Duodenal mucosa (tissue), 2 donors: ENCODE measurements around the gene NET1.
"Not testable (repeated sequence)": the region's sequence is repeated elsewhere in the genome, so short reads cannot be mapped to it uniquely, and the experiment has no call there.

Source experiments
- H3K27ac ChIP-seq: one replicate; pipeline ENCODE4 v1.7.0; 2013; ENCODE audit warnings: low read depth, low read length
- H3K27me3 ChIP-seq, 2 donors: one replicate each; pipeline ENCODE4 v1.7.0; 2013; ENCODE audit warnings: low read length in 2 of 2, control low read depth in 1 of 2; ENCODE audit not compliant: insufficient read depth in 2 of 2, control insufficient read depth in 1 of 2
- H3K36me3 ChIP-seq, 2 donors: one replicate each; pipeline ENCODE4 v1.7.0; 2013; ENCODE audit warnings: low read length in 2 of 2, control low read depth in 1 of 2; ENCODE audit not compliant: insufficient read depth in 2 of 2, control insufficient read depth in 1 of 2
- H3K4me1 ChIP-seq, 2 donors: one replicate each; pipeline ENCODE4 v1.7.0; 2013; ENCODE audit warnings: low read length in 2 of 2, control low read depth in 1 of 2; ENCODE audit not compliant: insufficient read depth in 2 of 2, control insufficient read depth in 1 of 2
- H3K4me3 ChIP-seq, 2 donors: one replicate each; pipeline ENCODE4 v1.7.0; 2013; ENCODE audit warnings: low read length in 2 of 2, low read depth in 1 of 2
- H3K9ac ChIP-seq, 2 donors: one replicate each; pipeline ENCODE4 v1.7.0; 2013; ENCODE audit warnings: low read length in 2 of 2, low read depth in 1 of 2
- H3K9me3 ChIP-seq, 2 donors: one replicate each; pipeline ENCODE4 v1.7.0; 2013; ENCODE audit warnings: low read length in 2 of 2, control low read depth in 1 of 2; ENCODE audit not compliant: control insufficient read depth in 1 of 2

Gene NET1

GRCh38 chr10:5376450-5376849 is 35.9 kb upstream of the NET1 start:
- H3K27ac ChIP-seq, result no peak overlapping the region
- peaks cover 0 to under 1% of the 10 kb centered on the region in 2 donors for H3K27me3 ChIP-seq

GRCh38 chr10:5379202-5379601 is 33.2 kb upstream of the NET1 start:
- H3K4me1 ChIP-seq, H3K9ac ChIP-seq, H3K27me3 ChIP-seq, H3K27ac ChIP-seq, H3K36me3 ChIP-seq, H3K4me3 ChIP-seq, H3K9me3 ChIP-seq: not testable (repeated sequence)

More at GRCh38 chr10:5376450-5376849, 35.9 kb upstream of the NET1 start:
- Histone ChIP-seq H3K9me3 (no peaks in the 10 kb centered on the region), H3K9ac (no peak overlapping the region), H3K36me3 (no peaks in the 10 kb centered on the region), H3K4me1 (no peaks in the 10 kb centered on the region), H3K4me3 (no peak overlapping the region)

- H3K27me3 ChIP-seq, H3K36me3 ChIP-seq, H3K27ac ChIP-seq, H3K4me1 ChIP-seq, H3K4me3 ChIP-seq, H3K9ac ChIP-seq, H3K9me3 ChIP-seq: not testable (repeated sequence)
Measured at GRCh38 chr10:5380395-5380794, 32.0 kb upstream of the NET1 start.

GRCh38 chr10:5381187-5381586 is 31.2 kb upstream of the NET1 start:
- Histone ChIP-seq H3K27me3 (peaks cover 0 to 3% of the 10 kb centered on the region in 2 donors), H3K36me3 (no peaks in the 10 kb centered on the region), H3K4me3 (no peak overlapping the region), H3K4me1 (no peaks in the 10 kb centered on the region), H3K9ac (no peak overlapping the region), H3K27ac (no peak overlapping the region), H3K9me3 (no peaks in the 10 kb centered on the region)

- Histone ChIP-seq H3K9me3 (peaks cover 0 to under 1% of the 10 kb centered on the region in 2 donors), H3K27me3 (peaks cover 0 to 3% of the 10 kb centered on the region in 2 donors), H3K9ac (no peak overlapping the region), H3K27ac (no peak overlapping the region), H3K4me3 (no peak overlapping the region), H3K4me1 (no peaks in the 10 kb centered on the region), H3K36me3 (no peaks in the 10 kb centered on the region)
Measured at GRCh38 chr10:5385224-5385623, 27.1 kb upstream of the NET1 start.

GRCh38 chr10:5387169-5387568 is 25.2 kb upstream of the NET1 start:
- no peaks in the 10 kb centered on the region for H3K36me3 ChIP-seq
- no peak overlapping the region for H3K4me3 ChIP-seq
- H3K9ac ChIP-seq, result no peak overlapping the region
- H3K27me3 ChIP-seq, result no peaks in the 10 kb centered on the region
- H3K9me3 ChIP-seq, result peaks cover 9 to 13% of the 10 kb centered on the region in 2 donors
- no peak overlapping the region for H3K27ac ChIP-seq
- no peaks in the 10 kb centered on the region for H3K4me1 ChIP-seq

GRCh38 chr10:5390607-5391205 is 21.7 kb upstream of the NET1 start:
- H3K9me3 ChIP-seq, result peaks cover 9 to 13% of the 10 kb centered on the region in 2 donors

GRCh38 chr10:5391790-5392189 is 20.6 kb upstream of the NET1 start:
- peaks cover 9 to 13% of the 10 kb centered on the region in 2 donors for H3K9me3 ChIP-seq
- H3K4me3 ChIP-seq, result peak overlapping the region in 1 of 2 donors; percentile 12

More at GRCh38 chr10:5390607-5391205, 21.7 kb upstream of the NET1 start:
- Histone ChIP-seq H3K27ac (no peak overlapping the region), H3K4me1 (no peaks in the 10 kb centered on the region), H3K4me3 (no peak overlapping the region), H3K27me3 (no peaks in the 10 kb centered on the region), H3K36me3 (no peaks in the 10 kb centered on the region), H3K9ac (no peak overlapping the region)

GRCh38 chr10:5393529-5393928 is 18.8 kb upstream of the NET1 start:
- Histone ChIP-seq H3K4me1 (no peaks in the 10 kb centered on the region), H3K27me3 (no peaks in the 10 kb centered on the region), H3K36me3 (no peaks in the 10 kb centered on the region), H3K9ac (no peak overlapping the region), H3K27ac (no peak overlapping the region), H3K9me3 (peaks cover 9 to 13% of the 10 kb centered on the region in 2 donors), H3K4me3 (no peak overlapping the region)

More at GRCh38 chr10:5391790-5392189, 20.6 kb upstream of the NET1 start:
- H3K27ac ChIP-seq, result no peak overlapping the region
- no peaks in the 10 kb centered on the region for H3K27me3 ChIP-seq
- H3K36me3 ChIP-seq, result no peaks in the 10 kb centered on the region
- H3K9ac ChIP-seq, result no peak overlapping the region
- no peaks in the 10 kb centered on the region for H3K4me1 ChIP-seq

- Histone ChIP-seq H3K9ac (no peak overlapping the region), H3K4me3 (no peak overlapping the region), H3K9me3 (peaks cover 9 to 13% of the 10 kb centered on the region in 2 donors), H3K36me3 (no peaks in the 10 kb centered on the region), H3K4me1 (no peaks in the 10 kb centered on the region), H3K27ac (no peak overlapping the region), H3K27me3 (no peaks in the 10 kb centered on the region)
Measured at GRCh38 chr10:5395168-5395567, 17.2 kb upstream of the NET1 start.
